Measurements from ENCODE around the gene KAZN.

KAZN gene

GRCh38 chr1:15053153-15053552, 454.7 kb downstream of the KAZN start:
- no peak for TF ChIP-seq CTCF (IDR thresholded peaks at IDR 0.05; ENCODE audit: insufficient read depth, low read depth, low read length, missing control alignments)
- no peak for DNase-seq (ENCODE audit: low read depth)
- H3K4me3 ChIP-seq (ENCODE audit: low read depth, low read length): no peak overlapping the region

DNA sequence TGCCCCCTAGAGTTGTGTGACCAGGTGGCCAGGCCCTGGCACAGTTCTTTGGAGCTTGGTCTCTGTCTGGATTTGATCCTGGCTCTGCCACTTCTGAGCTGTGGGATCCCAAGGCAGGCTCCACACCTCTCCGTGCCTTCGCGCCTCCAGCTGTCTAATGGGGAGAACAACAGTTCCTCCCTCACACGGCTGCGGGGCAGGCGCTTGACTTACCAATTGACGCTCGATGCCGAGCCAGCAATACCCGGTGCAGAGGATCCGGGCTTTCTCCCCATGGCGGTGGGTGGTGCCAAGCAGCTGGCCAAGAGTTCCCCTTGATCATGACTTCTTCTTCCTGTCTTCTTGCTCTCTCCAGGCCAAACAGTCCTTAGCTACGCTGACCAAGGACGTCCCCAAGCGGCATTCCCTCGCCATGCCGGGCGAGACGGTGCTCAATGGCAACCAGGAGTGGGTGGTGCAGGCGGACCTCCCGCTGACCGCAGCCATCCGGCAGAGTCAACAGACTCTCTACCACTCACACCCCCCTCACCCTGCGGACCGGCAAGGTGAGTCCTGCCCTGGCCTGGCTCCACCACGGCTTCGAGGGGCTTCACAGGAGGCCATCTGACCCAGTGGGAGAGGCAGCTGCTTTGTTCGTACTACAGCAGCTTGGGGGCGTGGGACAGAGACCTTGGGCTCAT, 457.4 kb downstream of the KAZN start:
- TF ChIP-seq CTCF (IDR thresholded peaks at IDR 0.05; ENCODE audit: insufficient read depth, low read depth, low read length, missing control alignments): no peak
- H3K4me3 ChIP-seq (ENCODE audit: low read depth, low read length): no peak overlapping the region
- DNase-seq (ENCODE audit: low read depth): no peak

DNA sequence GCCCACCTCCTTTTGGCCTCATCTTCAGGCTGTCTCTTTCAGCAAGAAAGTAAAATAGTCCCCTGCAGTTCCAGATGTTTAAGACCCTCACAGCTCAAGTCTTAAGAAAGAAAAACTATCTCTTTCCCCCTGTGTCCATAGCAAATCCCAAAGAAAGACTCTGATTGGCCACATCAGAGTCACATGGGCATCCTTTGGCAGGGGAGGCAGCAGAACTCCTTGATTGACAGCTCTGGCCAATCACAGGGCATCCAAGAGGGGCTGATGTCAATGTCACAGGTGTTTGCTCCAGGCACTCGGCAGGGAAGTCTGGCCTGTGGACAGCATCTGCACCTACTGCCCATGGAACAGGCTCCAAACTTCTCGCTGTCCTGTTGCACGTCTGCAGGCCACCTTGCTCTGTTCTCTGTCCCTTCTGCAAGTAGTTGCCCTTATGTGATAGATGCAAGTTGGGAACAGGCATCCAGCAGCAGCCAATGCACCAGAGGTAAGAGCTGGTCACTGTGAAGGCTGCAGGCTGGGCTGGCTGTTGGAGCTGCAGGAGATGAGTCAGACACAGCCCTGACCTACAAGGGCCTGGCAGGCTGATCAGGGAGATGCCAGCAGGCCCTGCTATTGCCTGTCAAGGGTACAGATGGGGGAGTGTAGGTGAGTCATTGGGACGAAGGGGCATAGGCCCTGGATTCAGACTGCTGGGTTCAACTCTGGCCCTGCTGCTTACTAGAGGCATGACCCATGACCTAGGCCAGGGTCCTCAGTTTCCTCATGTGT, 458.2 kb downstream of the KAZN start:
- no peak for TF ChIP-seq CTCF (IDR thresholded peaks at IDR 0.05; ENCODE audit: insufficient read depth, low read depth, low read length, missing control alignments)
- DNase-seq (ENCODE audit: low read depth): no peak
- no peak overlapping the region for H3K4me3 ChIP-seq (ENCODE audit: low read depth, low read length)

DNA sequence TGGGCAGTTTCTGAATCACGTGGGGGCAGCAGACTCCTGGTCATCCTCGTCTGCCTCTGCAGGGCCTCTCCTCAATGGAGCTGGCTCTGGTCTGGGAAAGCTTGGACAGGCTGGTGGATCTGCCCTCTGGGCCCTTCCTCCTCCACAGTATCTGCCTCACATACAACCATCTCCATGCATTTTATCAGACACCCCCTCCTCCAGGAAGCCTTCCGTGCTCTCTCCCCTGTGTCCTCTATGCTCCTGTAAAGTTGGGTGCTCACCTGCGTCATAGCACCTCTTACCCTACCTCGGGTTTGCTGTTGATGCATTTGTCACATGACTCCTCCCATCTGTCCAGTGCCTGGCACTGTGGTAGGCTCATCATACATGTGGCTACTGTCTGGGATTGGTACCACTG, 459.3 kb downstream of the KAZN start:
- H3K4me3 ChIP-seq (ENCODE audit: low read depth, low read length): no peak overlapping the region
- no peak for TF ChIP-seq CTCF (IDR thresholded peaks at IDR 0.05; ENCODE audit: insufficient read depth, low read depth, low read length, missing control alignments)

GRCh38 chr1:15058261-15058660, 459.8 kb downstream of the KAZN start:
- TF ChIP-seq CTCF (IDR thresholded peaks at IDR 0.05; ENCODE audit: insufficient read depth, low read depth, low read length, missing control alignments): no peak
- no peak for DNase-seq (ENCODE audit: low read depth)
- H3K4me3 ChIP-seq (ENCODE audit: low read depth, low read length): no peak overlapping the region

More for the DNA sequence above, 459.3 kb downstream of the KAZN start:
- no peak for DNase-seq (ENCODE audit: low read depth)

- H3K4me3 ChIP-seq (ENCODE audit: low read depth, low read length): no peak overlapping the region
- TF ChIP-seq CTCF (IDR thresholded peaks at IDR 0.05; ENCODE audit: insufficient read depth, low read depth, low read length, missing control alignments): no peak
- DNase-seq (ENCODE audit: low read depth): no peak
Measured at GRCh38 chr1:15060104-15060503, 461.6 kb downstream of the KAZN start.
